ENCODE results near the gene PDCD1. TPM values are rescaled to one million over a fixed set of nuclear protein-coding genes. Genes with fewer than 3 reads are reported as not detected.

PDCD1 gene
- total and polyA plus RNA-seq, 2 donors (not counting 1 experiment from before 2014, with no cell fraction given): 0.28 to 1.3 TPM

GRCh38 chr2:241885291-241885945 lies 26.7 kb upstream of the PDCD1 start:
- no peak for DNase-seq
- ChIA-PET CTCF (no interaction called here), POLR2A (no interaction called here)
- Mint-ChIP-seq H3K27ac (peak overlapping the region; percentile 15), H3K4me3 (peak overlapping the region; percentile 26), H3K4me1 (peaks cover 63% of the 10 kb centered on the region), H3K27me3 (no peaks in the 10 kb centered on the region), H3K9me3 (ENCODE audit: insufficient read depth) (no peaks in the 10 kb centered on the region)
- TF ChIP-seq, protein P1, sequence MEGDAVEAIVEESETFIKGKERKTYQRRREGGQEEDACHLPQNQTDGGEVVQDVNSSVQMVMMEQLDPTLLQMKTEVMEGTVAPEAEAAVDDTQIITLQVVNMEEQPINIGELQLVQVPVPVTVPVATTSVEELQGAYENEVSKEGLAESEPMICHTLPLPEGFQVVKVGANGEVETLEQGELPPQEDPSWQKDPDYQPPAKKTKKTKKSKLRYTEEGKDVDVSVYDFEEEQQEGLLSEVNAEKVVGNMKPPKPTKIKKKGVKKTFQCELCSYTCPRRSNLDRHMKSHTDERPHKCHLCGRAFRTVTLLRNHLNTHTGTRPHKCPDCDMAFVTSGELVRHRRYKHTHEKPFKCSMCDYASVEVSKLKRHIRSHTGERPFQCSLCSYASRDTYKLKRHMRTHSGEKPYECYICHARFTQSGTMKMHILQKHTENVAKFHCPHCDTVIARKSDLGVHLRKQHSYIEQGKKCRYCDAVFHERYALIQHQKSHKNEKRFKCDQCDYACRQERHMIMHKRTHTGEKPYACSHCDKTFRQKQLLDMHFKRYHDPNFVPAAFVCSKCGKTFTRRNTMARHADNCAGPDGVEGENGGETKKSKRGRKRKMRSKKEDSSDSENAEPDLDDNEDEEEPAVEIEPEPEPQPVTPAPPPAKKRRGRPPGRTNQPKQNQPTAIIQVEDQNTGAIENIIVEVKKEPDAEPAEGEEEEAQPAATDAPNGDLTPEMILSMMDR (IDR thresholded peaks at IDR 0.05): no peak
- no peak for TF ChIP-seq EZH2 (IDR thresholded peaks at IDR 0.05; ENCODE audit: borderline replicate concordance, insufficient read depth, low read depth, low read length, poor library complexity, severe bottlenecking)
- intact Hi-C loops (cut with micrococcal nuclease): no loop called here
- Histone ChIP-seq H3K27ac (ENCODE audit: low read length in 2 of 2) (no peak overlapping the region), H2AFZ (ENCODE audit: insufficient read depth, low read depth, low read length, poor library complexity, severe bottlenecking) (no peak overlapping the region), H3K4me1 (ENCODE audit: control insufficient read depth in 2 of 2, insufficient read depth in 2 of 2, low read length in 2 of 2) (peaks cover 40 to 45% of the 10 kb centered on the region in 2 donors), H3K4me2 (replicated peaks; ENCODE audit: low read depth, low read length, poor library complexity, severe bottlenecking) (no peak overlapping the region), H3K27me3 (replicated peaks in 1 of 4; ENCODE audit: control extremely low read depth in 1 of 4, control insufficient read depth in 3 of 4, insufficient read depth in 4 of 4, low read length in 3 of 4) (no peaks in the 10 kb centered on the region), H3K9me3 (ENCODE audit: control extremely low read depth in 1 of 3, control insufficient read depth in 2 of 3, insufficient read depth in 1 of 3, low read length in 2 of 3) (peaks cover 0 to 8% (median 0%) of the 10 kb centered on the region in 3 donors), H3K36me3 (replicated peaks in 1 of 2; ENCODE audit: control extremely low read depth in 1 of 2, control insufficient read depth in 1 of 2, extremely low read depth in 1 of 2, insufficient read depth in 2 of 2, low read length in 1 of 2) (peaks cover 1 to 31% of the 10 kb centered on the region in 2 experiments), H3K4me3 (ENCODE audit: control extremely low read depth in 1 of 5, extremely low read depth in 1 of 5, insufficient read depth in 1 of 5, low read depth in 2 of 5, low read length in 4 of 5) (no peak overlapping the region), H3K79me2 (ENCODE audit: control insufficient read depth, insufficient read depth, low read length) (peaks cover 55% of the 10 kb centered on the region), H4K20me1 (ENCODE audit: control insufficient read depth, insufficient read depth, low read length, poor library complexity, severe bottlenecking) (peaks cover 50% of the 10 kb centered on the region), H3K9ac (ENCODE audit: low read length) (no peak overlapping the region)
- no peak for ATAC-seq (ENCODE audit: low read depth)
- 89% methylated on average over 12 of the region's 16 CpGs for WGBS (ENCODE audit: insufficient coverage)

DNA sequence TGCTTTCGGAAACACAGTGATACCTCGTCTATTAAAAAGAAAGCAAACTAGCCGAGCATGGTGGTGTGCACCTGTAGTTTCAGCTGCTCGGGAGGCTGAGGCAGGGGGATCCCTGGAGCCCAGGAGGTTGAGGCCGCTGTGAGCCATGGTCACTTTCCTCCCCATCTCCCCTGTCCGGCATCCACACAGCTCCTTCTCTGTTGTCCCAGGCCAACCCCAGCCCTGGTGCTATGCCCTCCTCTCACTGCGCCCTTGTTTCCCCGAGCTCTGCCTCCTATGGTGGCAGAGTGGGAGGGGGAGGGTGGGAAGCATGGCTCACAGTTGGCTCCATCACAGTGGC lies 26.2 kb upstream of the PDCD1 start:
- WGBS (ENCODE audit: insufficient coverage): 90% methylated on average over 4 of the region's 8 CpGs
- Histone ChIP-seq H3K4me1 (ENCODE audit: control insufficient read depth in 2 of 2, insufficient read depth in 2 of 2, low read length in 2 of 2) (peaks cover 40 to 48% of the 10 kb centered on the region in 2 donors), H3K4me3 (ENCODE audit: control extremely low read depth in 1 of 5, extremely low read depth in 1 of 5, insufficient read depth in 1 of 5, low read depth in 2 of 5, low read length in 4 of 5) (no peak overlapping the region), H3K27me3 (replicated peaks in 1 of 4; ENCODE audit: control extremely low read depth in 1 of 4, control insufficient read depth in 3 of 4, insufficient read depth in 4 of 4, low read length in 3 of 4) (no peaks in the 10 kb centered on the region), H4K20me1 (ENCODE audit: control insufficient read depth, insufficient read depth, low read length, poor library complexity, severe bottlenecking) (peaks cover 50% of the 10 kb centered on the region), H3K79me2 (ENCODE audit: control insufficient read depth, insufficient read depth, low read length) (peaks cover 50% of the 10 kb centered on the region), H3K9ac (ENCODE audit: low read length) (no peak overlapping the region), H3K36me3 (replicated peaks in 1 of 2; ENCODE audit: control extremely low read depth in 1 of 2, control insufficient read depth in 1 of 2, extremely low read depth in 1 of 2, insufficient read depth in 2 of 2, low read length in 1 of 2) (peaks cover 1 to 30% of the 10 kb centered on the region in 2 experiments), H3K9me3 (ENCODE audit: control extremely low read depth in 1 of 3, control insufficient read depth in 2 of 3, insufficient read depth in 1 of 3, low read length in 2 of 3) (peaks cover 0 to 8% (median 0%) of the 10 kb centered on the region in 3 donors), H2AFZ (ENCODE audit: insufficient read depth, low read depth, low read length, poor library complexity, severe bottlenecking) (no peak overlapping the region), H3K4me2 (replicated peaks; ENCODE audit: low read depth, low read length, poor library complexity, severe bottlenecking) (no peak overlapping the region), H3K27ac (ENCODE audit: low read length in 2 of 2) (no peak overlapping the region)
- Mint-ChIP-seq H3K4me3 (no peak overlapping the region), H3K27me3 (no peaks in the 10 kb centered on the region), H3K4me1 (peaks cover 63% of the 10 kb centered on the region), H3K9me3 (ENCODE audit: insufficient read depth) (no peaks in the 10 kb centered on the region), H3K27ac (no peak overlapping the region)
- intact Hi-C loops (cut with micrococcal nuclease): loop anchor here (5.0 kb wide), 2 partner anchors 43 to 1323 kb away; partner anchors contain the start of gene DUSP28
- no peak for TF ChIP-seq EZH2 (IDR thresholded peaks at IDR 0.05; ENCODE audit: borderline replicate concordance, insufficient read depth, low read depth, low read length, poor library complexity, severe bottlenecking)
- TF ChIP-seq, protein P1 (IDR thresholded peaks at IDR 0.05): no peak
- no peak for ATAC-seq (ENCODE audit: low read depth)
- DNase-seq: no peak
- ChIA-PET CTCF (no interaction called here), POLR2A (no interaction called here)
